NCI-H1092 treated with DMSO at 0.1 percent for 48 hours (cell line): Measurements from ENCODE around the gene OR4K1.
"Not testable (repeated sequence)": the region's sequence is repeated elsewhere in the genome, so short reads cannot be mapped to it uniquely, and the experiment has no call there.

Experiments
- DNase-seq: peaks from one replicate; lab custom pipeline; 2025; lab: John Stamatoyannopoulos, UW

OR4K1 gene

GRCh38 chr14:19930617-19931016 is at the start of gene OR4K1:
Gene OR4K1 (plus strand): TSS chr14:19930917. CDS start chr14:19935667, 4,750 bp downstream.
- DNase-seq: no peak

DNA sequence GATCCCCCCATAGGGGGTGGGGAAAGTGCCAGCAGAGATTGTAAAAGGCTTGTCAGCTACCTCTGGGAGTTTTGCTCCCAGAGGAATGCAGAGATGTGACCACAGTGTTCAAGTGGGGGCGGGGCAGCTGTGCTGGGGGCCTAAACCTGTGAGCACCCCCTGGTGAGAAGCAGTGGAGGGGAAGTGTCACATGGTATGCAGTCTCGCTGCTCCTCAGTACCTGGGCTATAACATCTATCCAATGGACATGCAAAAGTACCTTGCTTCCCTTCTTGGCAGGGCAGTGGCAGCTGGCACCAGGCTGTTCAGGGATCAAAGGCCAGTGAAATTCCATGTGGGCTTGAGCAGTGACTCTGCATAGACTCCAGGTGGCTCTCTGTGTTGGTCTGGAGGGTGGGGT is 35.4 kb upstream of the OR4K1 start:
- DNase-seq: no peak

- DNase-seq: no peak
Measured at GRCh38 chr14:19900999-19901398, 29.7 kb upstream of the OR4K1 start.

GRCh38 chr14:19902409-19902808 is 28.3 kb upstream of the OR4K1 start:
- DNase-seq: no peak

DNA sequence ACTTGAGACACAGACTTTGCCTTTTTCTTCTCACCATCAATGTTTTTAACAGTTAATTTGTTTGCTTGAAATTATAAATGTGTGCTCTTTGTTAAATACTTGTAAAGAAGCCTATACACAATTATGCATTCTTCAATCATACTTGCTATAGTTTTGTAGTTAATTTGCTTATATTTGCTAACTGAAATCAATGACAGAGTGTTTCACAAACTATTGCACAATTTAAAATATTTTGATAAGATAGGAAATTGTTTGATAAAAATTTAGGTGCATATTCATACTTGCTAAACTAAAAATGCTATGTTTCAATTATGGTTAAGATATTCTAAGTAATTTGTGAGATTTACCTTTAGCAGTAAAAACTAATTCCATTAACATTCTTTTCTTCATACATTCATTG is 24.1 kb upstream of the OR4K1 start:
- DNase-seq: no peak

GRCh38 chr14:19911114-19911513 is 19.6 kb upstream of the OR4K1 start:
- DNase-seq: no peak

DNA sequence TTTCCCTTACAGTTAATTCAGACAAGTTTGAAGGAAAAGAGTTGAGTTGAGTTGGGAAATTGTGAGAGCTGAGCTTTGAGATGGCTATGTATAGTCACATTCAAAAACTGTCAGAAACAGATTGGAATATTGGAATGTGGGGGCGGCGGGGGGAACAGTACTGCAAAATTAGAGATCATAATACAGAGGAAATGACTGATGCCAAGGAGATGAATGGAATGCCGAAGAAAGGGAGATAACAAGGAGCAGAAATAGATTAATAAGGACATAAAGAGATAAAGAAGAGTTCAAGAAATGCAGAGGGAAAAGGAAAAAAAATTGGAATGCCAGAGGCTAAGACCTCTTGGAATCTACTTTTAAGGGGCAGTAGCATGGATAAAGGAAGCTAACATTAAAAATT is 13.5 kb upstream of the OR4K1 start:
- no peak for DNase-seq

DNA sequence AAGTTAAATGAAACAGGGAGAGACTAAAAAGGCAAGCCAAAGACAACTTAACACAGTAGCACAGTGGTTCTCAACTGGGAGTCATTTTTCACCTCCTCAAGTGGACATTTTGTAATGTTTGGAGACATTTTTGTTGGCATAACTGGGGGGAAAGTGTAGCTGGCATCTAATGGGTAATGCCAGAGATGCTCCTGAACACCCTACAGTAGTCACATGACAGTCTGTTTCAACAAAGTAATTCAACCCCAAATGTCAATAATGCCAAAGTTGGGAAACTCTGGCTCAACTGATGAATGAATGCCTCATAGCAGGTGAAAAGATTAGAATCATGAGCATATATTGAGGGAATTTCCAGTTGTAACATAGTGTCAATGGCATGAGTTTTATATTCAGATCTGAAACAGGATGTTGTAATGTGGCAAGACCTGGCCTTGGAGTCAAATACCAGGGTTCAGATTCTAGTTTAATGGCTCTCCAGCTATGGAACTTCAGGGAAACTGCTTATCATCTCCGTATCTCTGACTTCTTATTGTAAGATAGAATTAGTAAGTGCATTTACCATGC is 12.7 kb upstream of the OR4K1 start:
- DNase-seq: no peak

DNA sequence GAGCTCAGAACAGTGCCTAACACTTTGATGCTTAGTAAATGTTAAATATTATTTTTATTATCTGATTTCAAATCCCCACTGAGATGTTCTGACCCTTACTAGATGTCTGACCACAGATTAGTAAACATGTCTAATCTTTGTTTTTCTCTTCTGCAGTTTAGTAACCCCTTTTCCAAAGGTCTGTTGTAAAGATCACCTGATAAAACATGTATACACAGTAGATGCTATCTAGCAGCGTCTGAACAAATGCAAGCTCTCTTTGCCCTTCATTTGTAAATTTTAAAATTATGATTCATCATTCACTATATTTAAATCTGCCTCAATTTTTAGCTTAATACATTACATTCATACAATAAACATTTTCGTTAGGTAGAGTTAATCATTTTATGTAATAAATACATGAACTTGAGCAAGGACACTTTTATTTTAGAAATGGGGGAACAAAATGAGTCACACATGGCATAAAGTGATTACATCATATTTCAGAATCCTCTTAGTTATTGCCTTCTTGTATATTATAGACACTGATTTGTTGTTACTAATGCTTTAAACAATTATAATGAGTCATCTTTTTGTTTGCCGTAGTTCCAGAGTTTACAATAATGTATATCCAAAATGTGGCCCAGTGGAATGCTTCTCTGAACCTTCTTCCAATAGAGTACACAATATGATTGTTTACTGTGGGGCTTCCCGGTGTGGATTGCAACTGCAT is 12.0 kb upstream of the OR4K1 start:
- no peak for DNase-seq

GRCh38 chr14:19920021-19920657 is 10.6 kb upstream of the OR4K1 start, which contains the start of gene OR4K5:
Gene OR4K5 (plus strand): TSS chr14:19920607. CDS start chr14:19920607, 0 bp downstream.
- no peak for DNase-seq

- no peak for DNase-seq
Measured at GRCh38 chr14:19941668-19942067, 11.0 kb downstream of the OR4K1 start.

DNA sequence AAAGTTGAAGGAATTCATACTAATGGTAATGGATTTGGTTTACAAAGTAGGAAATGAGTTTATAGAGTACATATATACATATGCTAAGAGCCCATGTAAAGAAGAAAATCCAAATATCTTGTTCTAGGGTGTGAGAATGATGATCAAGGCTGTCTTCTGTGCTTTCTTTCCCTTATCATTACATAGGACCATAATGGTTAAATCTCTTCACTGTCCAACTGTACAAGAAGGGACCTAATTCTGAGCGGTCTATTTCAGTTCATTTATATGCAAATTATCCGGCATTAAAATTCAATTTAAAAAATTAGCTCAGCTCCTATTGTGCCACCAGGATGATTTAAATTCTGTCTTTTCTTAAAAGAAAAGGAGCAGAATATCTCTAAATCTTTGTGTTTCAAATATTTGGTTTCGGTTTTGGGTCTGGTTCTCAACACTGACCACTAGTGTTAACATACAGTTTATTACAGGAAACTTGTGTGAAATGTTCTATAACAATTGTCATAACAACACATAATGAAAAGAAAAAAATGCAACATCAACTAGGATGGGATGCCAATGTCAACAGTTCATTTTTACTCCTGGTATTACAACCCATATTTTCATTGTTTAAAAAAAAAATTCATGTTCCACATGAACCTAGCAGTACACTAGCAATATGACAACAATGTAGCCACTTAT is 16.8 kb downstream of the OR4K1 start:
- DNase-seq: no peak

GRCh38 chr14:19949218-19949617 is 18.5 kb downstream of the OR4K1 start:
- no peak for DNase-seq

DNA sequence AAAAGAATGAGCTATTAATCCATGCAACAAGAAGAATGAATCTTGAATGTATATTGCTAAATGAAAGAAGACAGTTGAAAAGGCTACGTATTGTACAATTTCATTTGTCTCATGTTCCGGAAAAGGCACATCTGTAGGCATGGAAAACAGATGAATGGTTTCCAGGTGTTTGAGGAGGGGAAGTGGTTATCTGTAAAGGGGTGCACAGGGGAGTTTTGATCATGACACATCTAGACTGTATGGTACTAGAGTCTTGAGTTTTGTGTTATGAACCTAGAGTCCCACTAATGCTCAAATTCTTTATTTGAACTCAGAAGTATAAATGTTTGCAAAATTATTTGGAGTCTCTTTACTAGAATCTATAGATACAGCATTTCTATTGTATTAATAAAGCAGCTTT is 39.0 kb downstream of the OR4K1 start:
- not testable (repeated sequence) for DNase-seq

- DNase-seq: no peak
Measured at GRCh38 chr14:19974844-19975243, 44.1 kb downstream of the OR4K1 start.

- DNase-seq: no peak
Measured at GRCh38 chr14:19975291-19975690, 44.6 kb downstream of the OR4K1 start, which contains the start of gene OR4K15. Gene OR4K15 (plus strand): TSS chr14:19975591. CDS start chr14:19975591, 0 bp downstream.
